MCF 10A (cell line): Measurements from ENCODE around the gene CETP. TPM values are rescaled to one million over a fixed set of nuclear protein-coding genes. Genes with fewer than 3 reads are reported as not detected.

Source experiments
- BruUV-seq: library from RNA; stranded (reverse); fragments of 400-500 nt; replicated peaks from 2 replicates; lab custom pipeline; 2021; lab: Mats Ljungman, UMichigan
- CTCF ChIA-PET: fragments of 300-600 bp; sonication (Branson Sonifier 250); formaldehyde crosslinking; extraction: SDS; loops from one replicate; lab custom pipeline; 2021; ENCODE audit warnings: antibody characterized with exemption, inconsistent platforms; lab: Yijun Ruan, JAX
- POLR2A ChIA-PET: fragments of 300-600, 350-650 bp; sonication (Branson Sonifier 250); formaldehyde crosslinking; extraction: SDS; loops from one replicate; lab custom pipeline; 2020; ENCODE audit warnings: antibody characterized with exemption, inconsistent platforms; lab: Yijun Ruan, JAX
- DNase-seq: peaks from one replicate; pipeline ENCODE4 v3.0.0-alpha.2; 2018; ENCODE audit not compliant: unreplicated experiment
- H3K27ac Mint-ChIP-seq: one replicate; pipeline ENCODE4 v1.8.0; 2022; ENCODE audit warnings: mild to moderate bottlenecking, low read depth, mixed read lengths; ENCODE audit not compliant: unreplicated experiment
- H3K27me3 Mint-ChIP-seq: one replicate; pipeline ENCODE4 v1.8.0; 2022; ENCODE audit warnings: mixed read lengths; ENCODE audit not compliant: insufficient read depth, unreplicated experiment
- H3K36me3 Mint-ChIP-seq: one replicate; pipeline ENCODE4 v1.8.0; 2022; ENCODE audit warnings: mild to moderate bottlenecking, moderate library complexity, mixed read lengths; ENCODE audit not compliant: insufficient read depth, unreplicated experiment
- H3K4me1 Mint-ChIP-seq: one replicate; pipeline ENCODE4 v1.8.0; 2022; ENCODE audit warnings: mixed read lengths; ENCODE audit not compliant: insufficient read depth, unreplicated experiment
- H3K4me3 Mint-ChIP-seq: one replicate; pipeline ENCODE4 v1.8.0; 2022; ENCODE audit warnings: mild to moderate bottlenecking, moderate library complexity, mixed read lengths; ENCODE audit not compliant: unreplicated experiment
- H3K9me3 Mint-ChIP-seq: one replicate; pipeline ENCODE4 v1.8.0; 2022; ENCODE audit warnings: mixed read lengths; ENCODE audit not compliant: unreplicated experiment
- intact Hi-C: fragments of 100-400 bp; cut with micrococcal nuclease; formaldehyde crosslinking; loops from 2 replicates; pipeline ENCODE4 v1.14.1; 2022
- total RNA-seq: library from RNA; stranded (reverse); gene quantifications from 2 replicates; pipeline ENCODE4 v1.2.3, GENCODE V29; 2022
- TF ChIP-seq, protein P1 (sequence below): fragments of 200-600 bp; IDR thresholded peaks from one replicate; pipeline ENCODE4 v1.8.0; 2022; ENCODE audit warnings: antibody characterized with exemption, mild to moderate bottlenecking; ENCODE audit not compliant: unreplicated experiment

Gene CETP
- total RNA-seq, 1 experiment from 2014 or later, result not detected

DNA sequence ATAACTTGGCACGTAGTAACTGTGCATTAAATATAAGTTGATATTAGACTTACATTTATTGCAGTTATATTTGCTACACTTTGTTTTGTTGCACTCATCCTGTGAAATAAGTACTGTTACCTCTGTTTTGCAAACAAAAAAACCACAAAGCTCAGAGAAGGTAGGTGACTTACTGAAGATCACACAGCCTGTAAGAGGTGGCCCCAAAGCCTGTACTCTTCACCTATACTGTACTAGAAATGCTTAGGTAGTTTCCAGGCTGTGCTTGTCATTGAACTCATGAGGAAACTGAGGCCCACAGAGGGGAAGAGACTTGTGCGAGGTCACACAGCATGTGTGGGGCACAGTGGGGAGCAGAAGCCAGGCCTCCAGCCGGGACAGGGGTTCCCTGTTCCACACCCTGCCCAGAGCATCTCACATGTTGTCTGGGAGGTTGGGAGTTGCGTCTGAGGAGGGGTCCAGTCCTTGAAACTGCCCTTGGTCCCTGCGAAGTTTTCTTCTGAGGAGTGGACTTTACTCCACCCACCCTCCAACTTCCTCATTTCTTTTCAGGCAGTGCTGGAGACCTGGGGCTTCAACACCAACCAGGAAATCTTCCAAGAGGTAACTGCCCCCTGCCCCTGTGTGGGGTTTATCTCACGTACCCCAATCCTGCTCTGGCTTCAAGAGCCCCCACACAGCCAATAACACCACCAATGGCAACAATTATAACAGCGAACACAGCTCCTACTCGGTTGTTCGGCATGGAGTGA is 13.0 kb downstream of the CETP start:
- Mint-ChIP-seq H3K4me1 (peaks cover 4% of the 10 kb centered on the region), H3K36me3 (no peaks in the 10 kb centered on the region), H3K9me3 (no peaks in the 10 kb centered on the region), H3K27ac (no peak overlapping the region), H3K4me3 (no peak overlapping the region), H3K27me3 (peaks cover 22% of the 10 kb centered on the region)
- ChIA-PET CTCF (interaction anchor here (0.6 kb wide), 1 partner anchor 518 kb away, joined by 3 read pairs; no protein-coding TSS in a partner anchor), POLR2A (interaction anchor here (1.3 kb wide), 1 partner anchor 41 kb away, joined by 3 read pairs; no protein-coding TSS in a partner anchor)
- TF ChIP-seq, protein P1, sequence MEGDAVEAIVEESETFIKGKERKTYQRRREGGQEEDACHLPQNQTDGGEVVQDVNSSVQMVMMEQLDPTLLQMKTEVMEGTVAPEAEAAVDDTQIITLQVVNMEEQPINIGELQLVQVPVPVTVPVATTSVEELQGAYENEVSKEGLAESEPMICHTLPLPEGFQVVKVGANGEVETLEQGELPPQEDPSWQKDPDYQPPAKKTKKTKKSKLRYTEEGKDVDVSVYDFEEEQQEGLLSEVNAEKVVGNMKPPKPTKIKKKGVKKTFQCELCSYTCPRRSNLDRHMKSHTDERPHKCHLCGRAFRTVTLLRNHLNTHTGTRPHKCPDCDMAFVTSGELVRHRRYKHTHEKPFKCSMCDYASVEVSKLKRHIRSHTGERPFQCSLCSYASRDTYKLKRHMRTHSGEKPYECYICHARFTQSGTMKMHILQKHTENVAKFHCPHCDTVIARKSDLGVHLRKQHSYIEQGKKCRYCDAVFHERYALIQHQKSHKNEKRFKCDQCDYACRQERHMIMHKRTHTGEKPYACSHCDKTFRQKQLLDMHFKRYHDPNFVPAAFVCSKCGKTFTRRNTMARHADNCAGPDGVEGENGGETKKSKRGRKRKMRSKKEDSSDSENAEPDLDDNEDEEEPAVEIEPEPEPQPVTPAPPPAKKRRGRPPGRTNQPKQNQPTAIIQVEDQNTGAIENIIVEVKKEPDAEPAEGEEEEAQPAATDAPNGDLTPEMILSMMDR, result no peak
- intact Hi-C loops, result no loop called here
- BruUV-seq, result no TSS peak
- no peak for DNase-seq

GRCh38 chr16:56975714-56976113 is 14.0 kb downstream of the CETP start:
- ChIA-PET POLR2A (interaction anchor here (1.3 kb wide), 1 partner anchor 42 kb away, joined by 3 read pairs; no protein-coding TSS in a partner anchor), CTCF (interaction anchor here (0.6 to 0.9 kb wide), 2 partner anchors 108 to 517 kb away, joined by 3 to 4 read pairs; no protein-coding TSS in a partner anchor)
- no peak for DNase-seq
- peaks cover 4% of the 10 kb centered on the region for H3K4me1 Mint-ChIP-seq
- no peak overlapping the region for H3K4me3 Mint-ChIP-seq
- TF ChIP-seq, protein P1, result no peak
- H3K36me3 Mint-ChIP-seq, result no peaks in the 10 kb centered on the region
- H3K9me3 Mint-ChIP-seq, result no peaks in the 10 kb centered on the region
- no peak overlapping the region for H3K27ac Mint-ChIP-seq
- BruUV-seq, result no TSS peak
- intact Hi-C loops, result no loop called here
- H3K27me3 Mint-ChIP-seq, result peaks cover 22% of the 10 kb centered on the region

- Mint-ChIP-seq H3K36me3 (no peaks in the 10 kb centered on the region), H3K4me1 (no peaks in the 10 kb centered on the region), H3K27ac (no peak overlapping the region), H3K9me3 (no peaks in the 10 kb centered on the region), H3K27me3 (peaks cover 13% of the 10 kb centered on the region), H3K4me3 (no peak overlapping the region)
- intact Hi-C loops, result no loop called here
- CTCF ChIA-PET, result interaction anchor here (0.6 to 0.9 kb wide), 3 partner anchors 13 to 171 kb away, joined by 3 read pairs; no protein-coding TSS in a partner anchor
- no peak for DNase-seq
- POLR2A ChIA-PET, result interaction anchor here (0.7 to 0.9 kb wide), 3 partner anchors 27 to 323 kb away, joined by 3 to 4 read pairs (median 3); no protein-coding TSS in a partner anchor
- TF ChIP-seq, protein P1, result no peak
- no TSS peak for BruUV-seq
Observed at GRCh38 chr16:56977216-56977615, 15.5 kb downstream of the CETP start.

- ChIA-PET CTCF (interaction anchor here (0.6 to 0.9 kb wide), 3 partner anchors 13 to 30 kb away, joined by 3 read pairs; no protein-coding TSS in a partner anchor), POLR2A (interaction anchor here (0.9 to 1.4 kb wide), 2 partner anchors 31 to 46 kb away, joined by 3 to 4 read pairs; partner anchors contain the start of gene HERPUD1)
- H3K4me3 Mint-ChIP-seq, result no peak overlapping the region
- H3K9me3 Mint-ChIP-seq, result no peaks in the 10 kb centered on the region
- no peak for DNase-seq
- no peaks in the 10 kb centered on the region for H3K4me1 Mint-ChIP-seq
- no peaks in the 10 kb centered on the region for H3K36me3 Mint-ChIP-seq
- no peak overlapping the region for H3K27ac Mint-ChIP-seq
- BruUV-seq, result no TSS peak
- peaks cover 13% of the 10 kb centered on the region for H3K27me3 Mint-ChIP-seq
- intact Hi-C loops, result no loop called here
- TF ChIP-seq, protein P1, result no peak
Observed at GRCh38 chr16:56977823-56978430, 16.2 kb downstream of the CETP start.
